ENCODE data around the gene SLC35G1. TPM values are rescaled to one million over a fixed set of nuclear protein-coding genes. Genes with fewer than 3 reads are reported as not detected.

The SLC35G1 gene
- total RNA-seq, 4 donors from 2014 or later, result 3.5 to 5.7 (median 4.6) TPM

DNA sequence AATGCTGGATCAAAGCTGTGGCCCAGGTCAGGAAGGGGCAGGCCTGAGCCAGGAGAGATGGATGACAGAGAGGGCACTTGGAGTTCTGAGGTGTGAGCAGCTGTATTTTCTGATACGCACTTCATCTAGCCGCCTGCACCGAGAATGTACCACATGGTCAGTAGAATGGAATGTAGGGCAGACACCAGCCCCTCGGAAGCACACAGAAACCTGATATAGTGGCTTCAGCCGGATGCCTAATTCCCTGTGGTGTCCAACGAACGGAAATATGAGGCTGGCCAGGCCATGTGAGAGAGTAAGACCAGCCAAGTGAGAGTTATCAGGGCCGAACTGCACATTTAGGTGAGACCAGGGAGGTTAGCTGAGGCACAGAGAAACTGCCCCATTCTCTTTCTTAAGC is 53.3 kb downstream of the SLC35G1 start:
- no peak for DNase-seq (ENCODE audit: low spot score)
- TF ChIP-seq CTCF (IDR thresholded peaks at IDR 0.05), result no peak
- no peak for ATAC-seq (ENCODE audit: low FRiP score)

- ATAC-seq (ENCODE audit: low FRiP score), result no peak
Observed at GRCh38 chr10:93947524-93947923, 53.7 kb downstream of the SLC35G1 start.

DNA sequence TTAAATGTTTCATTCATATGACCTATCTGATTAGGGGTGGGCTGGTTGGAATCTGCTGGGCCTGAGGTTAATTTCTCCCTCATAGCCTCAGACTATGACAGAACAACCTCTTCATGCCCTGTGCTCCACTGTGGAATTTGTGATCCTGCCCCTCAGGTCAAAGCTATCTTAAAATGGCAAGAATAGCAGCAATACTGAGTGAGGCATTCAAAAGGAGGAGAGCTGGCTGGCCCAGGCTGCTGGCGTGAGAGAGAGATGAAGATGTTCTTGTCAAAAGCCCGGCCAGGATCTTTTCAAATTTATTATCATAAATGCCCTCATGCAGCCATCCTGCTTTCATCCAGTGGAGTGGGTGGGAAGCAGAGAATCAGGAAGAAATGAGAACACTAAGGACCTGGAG is 58.1 kb downstream of the SLC35G1 start:
- no peak for ATAC-seq (ENCODE audit: low FRiP score)
- no peak for DNase-seq (ENCODE audit: low spot score)
- TF ChIP-seq CTCF (IDR thresholded peaks at IDR 0.05), result no peak

More at GRCh38 chr10:93947524-93947923, 53.7 kb downstream of the SLC35G1 start:
- TF ChIP-seq CTCF (IDR thresholded peaks at IDR 0.05), result no peak
- DNase-seq (ENCODE audit: low spot score), result no peak

Other genes with a start within 250 kb of the SLC35G1 start
- gene FRA10AC1, start 191.4 kb upstream of the SLC35G1 start, total RNA-seq, result 10 to 100 TPM in 3 of 4 donors, 1 to 10 TPM in 1; 6.0 to 25.2 (median 12.7) TPM
- under 1 TPM in 1 of 4 donors, not detected in 3; 0.19 TPM for gene LGI1, start 136.0 kb upstream of the SLC35G1 start, total RNA-seq
- gene PLCE1, start 100.0 kb downstream of the SLC35G1 start, total RNA-seq, result 10 to 100 TPM in 1 of 4 donors, 1 to 10 TPM in 3; 5.8 to 12.8 (median 7.7) TPM

Data from omental fat pad (tissue), 4 donors.